HL-60 (cell line): ENCODE measurements around the gene SCIN.

Source experiments
- DNase-seq, 2 experiments: peaks; one replicate each; pipeline ENCODE4 v3.0.0-alpha.2; 2010 to 2020; ENCODE audit warnings: low read depth in 1 of 2, low spot score in 1 of 2
- H3K27ac ChIP-seq: fragments of 250-450 bp; sonication (Bioruptor Pico); replicated peaks from 2 replicates; pipeline ENCODE4 v1.5.1; 2020; ENCODE audit warnings: mild to moderate bottlenecking, moderate library complexity
- H3K27me3 ChIP-seq: fragments of 250-450 bp; sonication (Bioruptor Pico); 2 replicates; pipeline ENCODE4 v1.5.1; 2021; ENCODE audit warnings: mild to moderate bottlenecking, moderate library complexity; ENCODE audit not compliant: insufficient read depth, poor library complexity, severe bottlenecking
- H3K4me3 ChIP-seq: replicated peaks from 2 replicates; pipeline ENCODE4 v1.5.1; 2011; ENCODE audit warnings: mild to moderate bottlenecking, control low read depth, low read length; ENCODE audit not compliant: insufficient read depth
- GABPA ChIP-seq: IDR thresholded peaks from 2 replicates; pipeline ENCODE4 v1.6.1; 2012; ENCODE audit warnings: low read depth
- POLR2AphosphoS5 ChIP-seq: IDR thresholded peaks from 2 replicates; pipeline ENCODE4 v1.6.1; 2012; ENCODE audit warnings: low read depth
- SPI1 ChIP-seq: IDR thresholded peaks from 2 replicates; pipeline ENCODE4 v1.6.1; 2012; ENCODE audit warnings: low read depth, mild to moderate bottlenecking, borderline replicate concordance
- TF ChIP-seq, protein P1 (sequence below): IDR thresholded peaks from one replicate; pipeline ENCODE4 v1.5.1; 2011; ENCODE audit warnings: low read length, control low read depth, inconsistent platforms; ENCODE audit not compliant: insufficient read depth
- TF ChIP-seq, protein P2 (sequence below): IDR thresholded peaks from 2 replicates; pipeline ENCODE4 v1.6.1; 2012; ENCODE audit warnings: low read depth; ENCODE audit not compliant: insufficient replicate concordance

The SCIN gene

GRCh38 chr7:12607134-12607533 lies 36.6 kb downstream of the SCIN start:
- DNase-seq = no peak
- no peak overlapping the region for H3K4me3 ChIP-seq
- TF ChIP-seq GABPA (no peak), SPI1 (no peak), POLR2AphosphoS5 (no peak)
- TF ChIP-seq, protein P1, sequence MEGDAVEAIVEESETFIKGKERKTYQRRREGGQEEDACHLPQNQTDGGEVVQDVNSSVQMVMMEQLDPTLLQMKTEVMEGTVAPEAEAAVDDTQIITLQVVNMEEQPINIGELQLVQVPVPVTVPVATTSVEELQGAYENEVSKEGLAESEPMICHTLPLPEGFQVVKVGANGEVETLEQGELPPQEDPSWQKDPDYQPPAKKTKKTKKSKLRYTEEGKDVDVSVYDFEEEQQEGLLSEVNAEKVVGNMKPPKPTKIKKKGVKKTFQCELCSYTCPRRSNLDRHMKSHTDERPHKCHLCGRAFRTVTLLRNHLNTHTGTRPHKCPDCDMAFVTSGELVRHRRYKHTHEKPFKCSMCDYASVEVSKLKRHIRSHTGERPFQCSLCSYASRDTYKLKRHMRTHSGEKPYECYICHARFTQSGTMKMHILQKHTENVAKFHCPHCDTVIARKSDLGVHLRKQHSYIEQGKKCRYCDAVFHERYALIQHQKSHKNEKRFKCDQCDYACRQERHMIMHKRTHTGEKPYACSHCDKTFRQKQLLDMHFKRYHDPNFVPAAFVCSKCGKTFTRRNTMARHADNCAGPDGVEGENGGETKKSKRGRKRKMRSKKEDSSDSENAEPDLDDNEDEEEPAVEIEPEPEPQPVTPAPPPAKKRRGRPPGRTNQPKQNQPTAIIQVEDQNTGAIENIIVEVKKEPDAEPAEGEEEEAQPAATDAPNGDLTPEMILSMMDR = no peak
- TF ChIP-seq, protein P2, sequence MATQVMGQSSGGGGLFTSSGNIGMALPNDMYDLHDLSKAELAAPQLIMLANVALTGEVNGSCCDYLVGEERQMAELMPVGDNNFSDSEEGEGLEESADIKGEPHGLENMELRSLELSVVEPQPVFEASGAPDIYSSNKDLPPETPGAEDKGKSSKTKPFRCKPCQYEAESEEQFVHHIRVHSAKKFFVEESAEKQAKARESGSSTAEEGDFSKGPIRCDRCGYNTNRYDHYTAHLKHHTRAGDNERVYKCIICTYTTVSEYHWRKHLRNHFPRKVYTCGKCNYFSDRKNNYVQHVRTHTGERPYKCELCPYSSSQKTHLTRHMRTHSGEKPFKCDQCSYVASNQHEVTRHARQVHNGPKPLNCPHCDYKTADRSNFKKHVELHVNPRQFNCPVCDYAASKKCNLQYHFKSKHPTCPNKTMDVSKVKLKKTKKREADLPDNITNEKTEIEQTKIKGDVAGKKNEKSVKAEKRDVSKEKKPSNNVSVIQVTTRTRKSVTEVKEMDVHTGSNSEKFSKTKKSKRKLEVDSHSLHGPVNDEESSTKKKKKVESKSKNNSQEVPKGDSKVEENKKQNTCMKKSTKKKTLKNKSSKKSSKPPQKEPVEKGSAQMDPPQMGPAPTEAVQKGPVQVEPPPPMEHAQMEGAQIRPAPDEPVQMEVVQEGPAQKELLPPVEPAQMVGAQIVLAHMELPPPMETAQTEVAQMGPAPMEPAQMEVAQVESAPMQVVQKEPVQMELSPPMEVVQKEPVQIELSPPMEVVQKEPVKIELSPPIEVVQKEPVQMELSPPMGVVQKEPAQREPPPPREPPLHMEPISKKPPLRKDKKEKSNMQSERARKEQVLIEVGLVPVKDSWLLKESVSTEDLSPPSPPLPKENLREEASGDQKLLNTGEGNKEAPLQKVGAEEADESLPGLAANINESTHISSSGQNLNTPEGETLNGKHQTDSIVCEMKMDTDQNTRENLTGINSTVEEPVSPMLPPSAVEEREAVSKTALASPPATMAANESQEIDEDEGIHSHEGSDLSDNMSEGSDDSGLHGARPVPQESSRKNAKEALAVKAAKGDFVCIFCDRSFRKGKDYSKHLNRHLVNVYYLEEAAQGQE = no peak
- no peak overlapping the region for H3K27ac ChIP-seq
- H3K27me3 ChIP-seq = no peaks in the 10 kb centered on the region

- Histone ChIP-seq H3K4me3 (no peak overlapping the region), H3K27ac (no peak overlapping the region), H3K27me3 (no peaks in the 10 kb centered on the region)
- DNase-seq = no peak
- TF ChIP-seq SPI1 (no peak), GABPA (no peak), POLR2AphosphoS5 (no peak)
- TF ChIP-seq, protein P2 = no peak
- TF ChIP-seq, protein P1 = no peak
These were observed 39.0 kb downstream of the SCIN start for GRCh38 chr7:12609561-12609960.

- no peak for DNase-seq
- Histone ChIP-seq H3K27ac (no peak overlapping the region), H3K4me3 (no peak overlapping the region), H3K27me3 (no peaks in the 10 kb centered on the region)
- TF ChIP-seq, protein P2 = no peak
- TF ChIP-seq POLR2AphosphoS5 (no peak), SPI1 (no peak), GABPA (no peak)
- TF ChIP-seq, protein P1 = no peak
These were observed 40.4 kb downstream of the SCIN start for GRCh38 chr7:12610899-12611298.
